Myocyte (in vitro differentiated cells): ENCODE results near the gene CIAPIN1. TPM values are rescaled to one million over a fixed set of nuclear protein-coding genes. Genes with fewer than 3 reads are reported as not detected.

Source experiments
- DNase-seq: peaks from one replicate; pipeline ENCODE4 v3.0.0-alpha.2; 2012; ENCODE audit warnings: low read depth
- total RNA-seq: library from RNA; depleted of rRNA; stranded (reverse); fragments of >200 nt; gene quantifications from 2 replicates; pipeline ENCODE4 v1.2.3, GENCODE V29; 2014

Gene CIAPIN1
- total RNA-seq, 1 donor from 2014 or later = 74.6 TPM

DNA sequence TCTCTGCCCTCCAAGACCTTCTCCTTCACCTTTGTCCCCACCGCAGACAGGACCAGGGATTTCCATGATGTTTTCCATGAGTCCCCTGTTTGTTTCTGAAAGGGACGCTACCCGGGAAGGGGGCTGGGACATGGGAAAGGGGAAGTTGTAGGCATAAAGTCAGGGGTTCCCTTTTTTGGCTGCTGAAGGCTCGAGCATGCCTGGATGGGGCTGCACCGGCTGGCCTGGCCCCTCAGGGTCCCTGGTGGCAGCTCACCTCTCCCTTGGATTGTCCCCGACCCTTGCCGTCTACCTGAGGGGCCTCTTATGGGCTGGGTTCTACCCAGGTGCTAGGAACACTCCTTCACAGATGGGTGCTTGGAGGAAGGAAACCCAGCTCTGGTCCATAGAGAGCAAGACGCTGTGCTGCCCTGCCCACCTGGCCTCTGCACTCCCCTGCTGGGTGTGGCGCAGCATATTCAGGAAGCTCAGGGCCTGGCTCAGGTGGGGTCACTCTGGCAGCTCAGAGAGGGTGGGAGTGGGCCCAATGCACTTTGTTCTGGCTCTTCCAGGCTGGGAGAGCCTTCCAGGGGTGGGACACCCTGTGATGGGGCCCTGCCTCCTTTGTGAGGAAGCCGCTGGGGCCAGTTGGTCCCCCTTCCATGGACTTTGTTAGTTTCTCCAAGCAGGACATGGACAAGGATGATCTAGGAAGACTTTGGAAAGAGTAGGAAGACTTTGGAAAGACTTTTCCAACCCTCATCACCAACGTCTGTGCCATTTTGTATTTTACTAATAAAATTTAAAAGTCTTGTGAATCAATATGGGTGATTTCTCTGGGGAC lies 62.7 kb downstream of the CIAPIN1 start:
- no peak for DNase-seq

DNA sequence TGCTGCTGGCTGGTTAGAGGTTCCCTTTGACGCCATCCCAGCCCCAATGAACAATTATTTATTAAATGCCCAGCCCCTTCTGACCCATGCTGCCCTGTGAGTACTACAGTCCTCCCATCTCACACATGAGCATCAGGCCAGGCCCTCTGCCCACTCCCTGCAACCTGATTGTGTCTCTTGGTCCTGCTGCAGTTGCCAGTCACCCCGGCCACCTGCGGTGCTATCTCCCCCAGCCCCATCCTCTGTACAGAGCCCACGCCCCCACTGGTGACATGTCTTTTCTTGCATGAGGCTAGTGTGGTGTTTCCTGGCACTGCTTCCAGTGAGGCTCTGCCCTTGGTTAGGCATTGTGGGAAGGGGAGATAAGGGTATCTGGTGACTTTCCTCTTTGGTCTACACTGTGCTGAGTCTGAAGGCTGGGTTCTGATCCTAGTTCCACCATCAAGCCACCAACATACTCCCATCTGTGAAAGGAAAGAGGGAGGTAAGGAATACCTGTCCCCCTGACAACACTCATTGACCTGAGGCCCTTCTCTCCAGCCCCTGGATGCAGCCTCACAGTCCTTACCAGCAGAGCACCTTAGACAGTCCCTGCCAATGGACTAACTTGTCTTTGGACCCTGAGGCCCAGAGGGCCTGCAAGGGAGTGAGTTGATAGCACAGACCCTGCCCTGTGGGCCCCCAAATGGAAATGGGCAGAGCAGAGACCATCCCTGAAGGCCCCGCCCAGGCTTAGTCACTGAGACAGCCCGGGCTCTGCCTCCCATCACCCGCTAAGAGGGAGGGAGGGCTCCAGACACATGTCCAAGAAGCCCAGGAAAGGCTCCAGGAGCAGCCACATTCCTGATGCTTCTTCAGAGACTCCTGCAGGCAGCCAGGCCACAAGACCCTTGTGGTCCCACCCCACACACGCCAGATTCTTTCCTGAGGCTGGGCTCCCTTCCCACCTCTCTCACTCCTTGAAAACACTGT lies 63.6 kb downstream of the CIAPIN1 start:
- DNase-seq = peak; percentile 21

- no peak for DNase-seq
Measured at GRCh38 chr16:57382535-57383275, 64.5 kb downstream of the CIAPIN1 start.

DNA sequence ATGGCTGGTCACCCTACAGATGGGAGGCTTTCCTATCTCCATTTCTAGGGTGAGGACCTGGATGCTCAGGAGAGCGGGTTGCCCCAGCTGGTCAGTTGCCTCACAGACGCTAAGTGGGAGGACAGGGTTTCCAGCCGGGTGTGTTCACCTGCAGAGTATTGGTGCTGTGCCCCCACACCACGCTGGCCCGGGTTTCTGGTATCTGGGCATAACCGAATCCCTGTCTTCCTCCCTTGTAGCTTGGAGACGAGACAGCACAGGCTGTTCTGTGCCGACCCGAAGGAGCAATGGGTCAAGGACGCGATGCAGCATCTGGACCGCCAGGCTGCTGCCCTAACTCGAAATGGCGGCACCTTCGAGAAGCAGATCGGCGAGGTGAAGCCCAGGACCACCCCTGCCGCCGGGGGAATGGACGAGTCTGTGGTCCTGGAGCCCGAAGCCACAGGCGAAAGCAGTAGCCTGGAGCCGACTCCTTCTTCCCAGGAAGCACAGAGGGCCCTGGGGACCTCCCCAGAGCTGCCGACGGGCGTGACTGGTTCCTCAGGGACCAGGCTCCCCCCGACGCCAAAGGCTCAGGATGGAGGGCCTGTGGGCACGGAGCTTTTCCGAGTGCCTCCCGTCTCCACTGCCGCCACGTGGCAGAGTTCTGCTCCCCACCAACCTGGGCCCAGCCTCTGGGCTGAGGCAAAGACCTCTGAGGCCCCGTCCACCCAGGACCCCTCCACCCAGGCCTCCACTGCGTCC lies 65.2 kb downstream of the CIAPIN1 start:
- no peak for DNase-seq

- no peak for DNase-seq
Measured at GRCh38 chr16:57380671-57381462, 66.3 kb downstream of the CIAPIN1 start.

DNA sequence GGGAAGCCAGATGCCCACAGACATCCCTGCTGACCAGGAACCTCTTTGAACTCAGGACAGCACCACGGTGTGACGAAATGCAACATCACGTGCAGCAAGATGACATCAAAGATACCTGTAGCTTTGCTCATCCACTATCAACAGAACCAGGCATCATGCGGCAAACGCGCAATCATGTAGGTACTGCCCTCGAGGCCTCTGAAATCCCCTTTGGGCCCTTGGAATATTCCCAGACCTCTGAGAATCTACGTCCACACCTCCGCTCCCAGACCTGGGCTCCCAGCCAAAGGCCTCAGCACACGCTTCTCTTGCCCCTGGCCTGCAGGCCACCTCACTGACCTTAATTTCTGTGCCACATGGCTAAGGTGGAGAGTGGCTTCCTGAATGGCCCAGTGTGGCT lies 67.6 kb downstream of the CIAPIN1 start:
- no peak for DNase-seq

Other genes with a start within 250 kb of the CIAPIN1 start
- gene ARL2BP, start 202.1 kb downstream of the CIAPIN1 start, total RNA-seq = 60.6 and 76.3 TPM in 2 replicates
- not detected in 2 replicates for gene PLLP, start 162.7 kb downstream of the CIAPIN1 start, total RNA-seq
- gene CCL22, start 88.6 kb downstream of the CIAPIN1 start, total RNA-seq = not detected in 2 replicates
- not detected in 2 replicates for gene CX3CL1, start 74.9 kb downstream of the CIAPIN1 start, total RNA-seq
- gene CCL17, start 42.6 kb downstream of the CIAPIN1 start, total RNA-seq = not detected in 2 replicates
- gene COQ9, start 94 bp upstream of the CIAPIN1 start, total RNA-seq = 91.8 and 115 TPM in 2 replicates
- gene POLR2C, start 15.3 kb upstream of the CIAPIN1 start, total RNA-seq = 103 and 119 TPM in 2 replicates
- gene DOK4, start 39.1 kb upstream of the CIAPIN1 start, total RNA-seq = 10.2 and 11.7 TPM in 2 replicates
- 12.1 and 13.2 TPM in 2 replicates for gene CCDC102A, start 89.2 kb upstream of the CIAPIN1 start, total RNA-seq
- not detected in 2 replicates for gene ADGRG5, start 95.3 kb upstream of the CIAPIN1 start, total RNA-seq
- 38.8 and 173 TPM in 2 replicates for gene ADGRG1, start 181.2 kb upstream of the CIAPIN1 start, total RNA-seq
- gene ADGRG3, start 220.9 kb upstream of the CIAPIN1 start, total RNA-seq = 0.31 TPM in 1 of 2 replicates, not detected in the other
- not detected in 2 replicates for gene DRC7, start 247.4 kb upstream of the CIAPIN1 start, total RNA-seq